ENCODE results near the gene CD3G. TPM values are rescaled to one million over a fixed set of nuclear protein-coding genes. Genes with fewer than 3 reads are reported as not detected.
A peak's percentile ranks its signal among the peaks of the same experiment; 100 is the strongest.

The CD3G gene
- total RNA-seq, 6 donors from 2014 or later: 1.00 to 5.5 (median 1.9) TPM; not detected in 1

- Histone ChIP-seq H3K27me3 (no peaks in the 10 kb centered on the region), H3K4me3 (peak overlapping the region in 3 of 4 donors; percentile 19 to 31 (median 30)), H3K27ac (peak overlapping the region in 2 of 4 donors; percentile 52 to 69), H3K4me1 (no peaks in the 10 kb centered on the region), H3K9me3 (no peaks in the 10 kb centered on the region), H3K36me3 (no peaks in the 10 kb centered on the region)
- ATAC-seq (ENCODE audit: low FRiP score in 2 of 2): no peak
- 84 to 90% methylated on average over 5 of the region's 5 CpGs for WGBS, 2 donors
- TF ChIP-seq CTCF (IDR thresholded peaks at IDR 0.05): no peak
- TF ChIP-seq EP300 (IDR thresholded peaks at IDR 0.05): no peak
- no peak for TF ChIP-seq POLR2A (IDR thresholded peaks at IDR 0.05)
- TF ChIP-seq POLR2AphosphoS5 (IDR thresholded peaks at IDR 0.05): no peak
- no peak for DNase-seq
Measured at GRCh38 chr11:118341815-118342489, 2.2 kb upstream of the CD3G start.

- 76 to 83% methylated on average over 13 of the region's 13 CpGs for WGBS, 2 donors
- peak within 1 kb of the TSS in 3 of 4 donors; percentile 19 to 31 (median 30) for H3K4me3 ChIP-seq
Measured at GRCh38 chr11:118342503-118343161, 1.5 kb upstream of the CD3G start, which contains the start of gene CD3D. Gene CD3D (minus strand): TSS chr11:118342705. CDS start chr11:118342607, 98 bp downstream.

GRCh38 chr11:118343248-118343647 is 896 bp upstream of the CD3G start:
- no peaks in the 10 kb centered on the region for H3K36me3 ChIP-seq
- H3K4me3 ChIP-seq: peak overlapping the region in 1 of 4 donors; percentile 10
- TF ChIP-seq POLR2AphosphoS5 (IDR thresholded peaks at IDR 0.05) (no peak), CTCF (IDR thresholded peaks at IDR 0.05) (no peak), POLR2A (IDR thresholded peaks at IDR 0.05) (no peak), EP300 (IDR thresholded peaks at IDR 0.05) (no peak)
- H3K27me3 ChIP-seq: no peaks in the 10 kb centered on the region
- DNase-seq (no peak), ATAC-seq (ENCODE audit: low FRiP score in 2 of 2) (no peak)
- no peaks in the 10 kb centered on the region for H3K9me3 ChIP-seq
- no peaks in the 10 kb centered on the region for H3K4me1 ChIP-seq
- 70 to 93% methylated on average over 8 to 9 of the region's 9 CpGs for WGBS, 2 donors
- H3K27ac ChIP-seq: peak overlapping the region in 1 of 4 donors; percentile 35

More at GRCh38 chr11:118342503-118343161, 1.5 kb upstream of the CD3G start, which contains the start of gene CD3D:
- H3K36me3 ChIP-seq: no peaks in the 10 kb centered on the region
- no peaks in the 10 kb centered on the region for H3K9me3 ChIP-seq
- no peak for TF ChIP-seq POLR2AphosphoS5 (IDR thresholded peaks at IDR 0.05)
- no peak for TF ChIP-seq CTCF (IDR thresholded peaks at IDR 0.05)
- no peak for TF ChIP-seq EP300 (IDR thresholded peaks at IDR 0.05)
- TF ChIP-seq POLR2A (IDR thresholded peaks at IDR 0.05): peak in 1 of 4 donors; percentile 15
- peak within 1 kb of the TSS in 2 of 4 donors; percentile 52 to 69 for H3K27ac ChIP-seq
- H3K27me3 ChIP-seq: no peaks in the 10 kb centered on the region
- ATAC-seq (ENCODE audit: low FRiP score in 2 of 2): no peak
- H3K4me1 ChIP-seq: no peaks in the 10 kb centered on the region
- DNase-seq: no peak

GRCh38 chr11:118349475-118349874 is 5.3 kb downstream of the CD3G start:
- Histone ChIP-seq H3K4me3 (no peak overlapping the region), H3K4me1 (no peaks in the 10 kb centered on the region), H3K9me3 (no peaks in the 10 kb centered on the region), H3K27ac (no peak overlapping the region), H3K27me3 (no peaks in the 10 kb centered on the region), H3K36me3 (no peaks in the 10 kb centered on the region)
- WGBS, 2 donors: 72 to 74% methylated on average over 6 of the region's 6 CpGs
- ATAC-seq (ENCODE audit: low FRiP score in 2 of 2) (no peak), DNase-seq (no peak)
- TF ChIP-seq EP300 (IDR thresholded peaks at IDR 0.05): no peak
- no peak for TF ChIP-seq POLR2AphosphoS5 (IDR thresholded peaks at IDR 0.05)
- TF ChIP-seq POLR2A (IDR thresholded peaks at IDR 0.05): no peak
- TF ChIP-seq CTCF (IDR thresholded peaks at IDR 0.05): no peak

Data from upper lobe of left lung (tissue), 6 donors.